GM15510 (cell line): ENCODE data around the gene RCSD1.

Source experiments
- POLR2A ChIP-seq: IDR thresholded peaks from 3 replicates; pipeline ENCODE4 v1.6.1; 2011; ENCODE audit warnings: borderline replicate concordance; ENCODE audit not compliant: insufficient read length; ENCODE audit errors: extremely low read depth

RCSD1 gene

DNA sequence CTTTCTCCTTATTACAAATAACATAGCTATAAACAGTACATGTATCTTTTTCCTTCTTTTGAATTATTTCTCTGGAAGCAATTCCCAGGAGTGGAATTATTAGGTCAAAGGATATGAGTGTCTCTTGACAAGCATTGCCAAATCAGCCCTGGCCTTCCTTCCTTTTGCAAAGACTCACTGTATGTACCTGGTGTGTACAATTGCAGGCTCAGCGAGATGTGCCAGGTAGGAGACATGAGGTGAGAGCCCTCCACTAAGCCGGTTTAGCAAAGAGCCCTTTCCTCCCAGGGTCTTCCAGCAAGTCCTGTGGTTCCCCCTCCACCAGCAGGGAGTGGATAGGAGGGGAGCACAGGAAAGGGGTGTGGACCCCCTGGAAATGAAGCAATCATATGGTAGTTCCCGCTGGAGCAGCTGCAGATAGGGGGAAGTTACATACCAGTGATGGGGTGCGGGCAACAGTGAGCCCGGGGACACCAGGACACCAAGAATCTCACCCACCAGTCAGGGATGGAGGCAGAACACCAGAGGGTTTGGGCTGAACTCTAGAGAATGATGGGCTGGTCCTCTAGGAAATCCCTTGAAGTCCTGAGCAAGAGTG is 18.3 kb downstream of the RCSD1 start:
- TF ChIP-seq POLR2A: no peak

DNA sequence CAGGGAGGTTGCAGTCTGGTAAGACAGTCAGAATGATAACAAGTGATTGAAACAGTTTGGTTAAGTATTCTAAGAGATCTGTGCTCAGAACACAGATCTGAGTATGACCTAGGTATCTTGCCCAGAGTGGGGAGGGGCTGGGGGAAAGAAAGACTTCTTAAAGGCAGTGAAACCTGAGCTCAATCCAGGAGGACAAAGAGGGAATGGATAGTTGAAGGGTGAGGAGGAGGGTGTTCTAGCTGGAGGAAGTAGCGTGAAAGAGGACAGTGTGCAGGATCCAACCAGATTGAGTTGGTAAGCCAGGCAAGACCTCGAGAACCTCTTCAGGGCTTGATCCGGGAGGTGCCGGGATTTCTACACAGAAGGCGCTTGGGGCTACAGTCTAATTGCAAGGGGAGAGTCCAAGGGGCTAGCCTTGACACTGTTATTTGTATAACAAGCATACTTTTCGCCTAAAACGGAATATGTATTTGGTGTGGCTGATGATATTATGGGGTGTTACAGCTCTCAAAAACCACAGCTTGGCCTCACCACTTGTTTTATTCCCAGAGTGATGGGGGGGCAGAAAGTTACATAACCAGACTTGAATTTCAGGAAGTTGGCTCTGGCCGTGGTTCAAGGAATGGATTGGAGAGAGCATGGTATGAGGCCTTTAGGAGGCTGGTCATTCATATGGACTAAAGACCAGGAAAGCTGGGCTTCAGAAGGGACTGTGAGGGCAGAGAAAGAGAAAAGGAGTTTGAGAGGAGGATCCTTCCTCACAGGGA is 19.1 kb downstream of the RCSD1 start:
- TF ChIP-seq POLR2A: no peak

DNA sequence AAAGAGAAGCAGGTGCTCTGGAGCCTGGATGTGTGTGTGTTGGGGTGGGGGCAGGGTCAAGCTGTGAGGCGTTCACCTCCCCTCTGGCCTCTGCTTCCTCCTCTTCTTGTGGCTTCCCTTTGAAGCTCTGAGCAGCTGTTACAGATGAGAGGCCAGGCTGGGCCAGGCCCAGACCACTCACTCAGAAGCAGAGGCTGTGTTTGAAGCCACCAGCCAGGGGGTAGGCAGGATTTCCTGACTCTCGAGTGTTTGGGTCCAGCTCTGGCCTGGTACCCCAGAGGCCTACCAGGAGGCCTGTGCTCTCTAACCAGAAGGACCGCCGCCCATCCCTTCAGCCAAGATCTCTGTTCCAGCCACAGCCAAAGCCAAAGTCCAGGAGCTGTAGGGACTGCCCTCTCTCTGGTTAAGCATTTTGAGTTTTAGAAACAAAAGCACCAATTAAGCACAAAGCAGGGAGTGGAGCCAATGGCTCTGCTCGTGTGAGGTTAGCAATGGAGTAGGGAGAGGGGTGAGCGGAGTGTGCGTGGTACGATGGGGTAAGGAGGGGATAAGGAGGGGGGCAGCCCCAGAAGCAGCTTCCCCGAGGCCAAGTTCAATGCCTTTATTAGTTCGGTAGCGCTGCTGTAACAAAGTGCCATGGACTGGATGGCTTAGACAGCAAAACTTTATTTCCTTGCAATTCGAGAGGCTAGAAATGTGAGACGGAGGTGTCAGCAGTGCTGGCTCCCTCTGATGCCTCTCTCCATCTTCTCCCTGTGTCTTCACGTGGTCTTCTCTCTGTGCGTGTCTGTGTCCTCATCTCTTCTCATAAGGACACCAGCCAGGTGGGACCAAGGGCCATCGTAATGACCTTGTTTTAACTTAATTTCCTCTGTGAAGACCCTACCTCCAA is 20.5 kb downstream of the RCSD1 start:
- no peak for TF ChIP-seq POLR2A

DNA sequence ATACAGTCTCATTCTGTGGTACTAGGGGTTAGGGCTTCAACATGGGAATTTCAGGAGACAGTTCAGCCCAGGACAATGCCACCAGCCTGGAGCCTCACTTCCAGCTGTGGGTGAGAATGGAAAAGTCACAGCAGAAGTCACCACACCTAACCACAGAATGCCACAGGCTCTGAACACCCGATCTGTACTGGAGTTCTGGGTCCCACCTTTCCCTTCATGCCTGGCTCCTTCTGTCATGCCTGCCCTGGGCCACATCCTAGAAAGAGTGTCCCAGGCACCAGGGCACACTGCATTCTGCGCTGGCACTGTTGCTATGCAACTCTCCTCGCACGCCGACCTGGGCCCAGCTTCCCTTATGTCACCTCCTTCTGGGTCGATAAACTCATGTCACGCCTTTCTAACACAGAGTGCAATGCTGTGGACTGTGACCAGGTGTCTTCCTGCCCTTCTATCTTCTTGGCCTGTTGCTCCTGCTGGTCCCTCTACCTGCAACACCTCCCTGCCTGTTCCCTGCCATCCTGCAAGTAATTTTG is 21.2 kb downstream of the RCSD1 start:
- no peak for TF ChIP-seq POLR2A

DNA sequence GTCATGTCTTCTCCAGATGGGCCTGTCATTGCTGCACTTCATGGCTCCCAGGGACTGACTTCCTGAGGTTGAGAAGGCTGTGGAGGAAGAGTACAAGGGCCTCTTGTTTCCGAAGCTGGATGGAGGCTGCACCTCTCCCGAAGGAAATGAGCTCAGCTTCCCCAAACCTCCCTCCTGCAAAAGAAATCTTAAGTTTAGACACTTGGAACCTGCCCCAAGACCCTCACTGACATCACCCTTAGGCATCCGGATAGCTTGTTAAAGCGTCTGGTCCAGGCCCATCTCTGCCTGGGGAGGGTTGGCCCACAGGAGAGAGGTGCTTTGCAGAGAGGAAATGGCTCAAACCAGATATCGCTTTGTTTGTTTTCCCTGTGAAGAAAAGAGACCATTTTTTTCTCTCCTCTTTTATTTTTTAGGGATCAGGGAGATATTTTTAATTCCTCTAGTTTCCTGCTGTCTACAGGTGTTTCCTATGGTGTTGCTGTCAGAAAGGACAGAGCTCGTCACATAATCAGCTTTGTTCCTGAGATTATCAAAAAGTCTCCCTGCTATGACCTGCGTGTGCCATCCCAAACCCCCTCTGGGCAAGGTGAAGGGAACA is 25.0 kb downstream of the RCSD1 start:
- TF ChIP-seq POLR2A: no peak

DNA sequence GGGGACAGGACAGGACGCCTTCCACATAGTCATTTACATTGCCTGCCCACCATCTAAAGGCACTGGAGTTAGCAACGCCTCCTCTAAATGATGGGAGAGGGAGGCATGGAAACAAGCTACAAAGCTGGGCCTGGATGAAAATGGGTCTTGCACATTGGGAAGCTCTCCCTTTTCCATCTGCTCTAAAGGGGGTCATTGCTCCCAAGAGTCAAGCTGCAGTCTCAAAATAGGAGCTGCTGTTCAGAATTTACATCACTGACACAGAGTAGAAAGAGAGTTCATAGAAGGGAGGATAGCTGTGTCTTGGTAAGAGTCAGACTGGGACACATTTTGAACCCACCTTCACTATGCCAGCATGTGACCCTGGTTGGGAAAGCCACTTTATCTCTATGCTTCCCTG is 26.6 kb downstream of the RCSD1 start:
- no peak for TF ChIP-seq POLR2A

DNA sequence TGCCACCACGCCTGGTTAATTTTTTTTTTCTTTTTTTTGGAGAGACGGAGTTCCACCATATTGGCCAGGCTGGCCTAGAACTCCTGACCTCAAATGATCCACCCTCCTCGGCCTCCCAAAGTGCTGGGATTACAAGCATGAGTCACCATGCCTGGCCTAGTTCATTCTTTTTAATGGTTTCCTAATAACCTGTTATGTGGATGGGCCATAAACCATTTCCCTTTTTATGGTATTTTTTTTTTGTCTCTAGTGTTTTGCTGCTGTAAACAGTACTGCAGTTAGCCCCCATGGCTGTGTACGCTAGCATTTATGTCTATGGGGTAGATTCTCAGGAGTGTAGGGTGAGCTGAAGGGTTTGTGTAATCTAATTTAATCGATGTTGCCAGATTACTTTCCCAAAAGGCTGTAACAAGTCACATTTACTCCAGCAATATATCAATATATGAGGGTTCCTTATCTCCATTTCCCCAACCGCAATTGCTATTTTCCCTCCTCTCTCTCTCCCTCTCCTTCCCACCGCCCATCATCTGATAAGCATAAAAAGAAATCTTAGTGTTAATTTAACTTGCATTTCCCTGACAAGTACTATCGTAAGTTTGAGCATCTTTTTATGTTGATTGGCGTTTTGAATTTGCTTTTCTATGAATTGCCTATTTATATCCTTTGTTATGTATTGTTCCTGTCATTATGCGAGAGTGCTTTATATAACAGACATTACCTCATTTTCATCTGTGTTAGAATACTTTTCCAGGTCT is 28.7 kb downstream of the RCSD1 start:
- TF ChIP-seq POLR2A: no peak

DNA sequence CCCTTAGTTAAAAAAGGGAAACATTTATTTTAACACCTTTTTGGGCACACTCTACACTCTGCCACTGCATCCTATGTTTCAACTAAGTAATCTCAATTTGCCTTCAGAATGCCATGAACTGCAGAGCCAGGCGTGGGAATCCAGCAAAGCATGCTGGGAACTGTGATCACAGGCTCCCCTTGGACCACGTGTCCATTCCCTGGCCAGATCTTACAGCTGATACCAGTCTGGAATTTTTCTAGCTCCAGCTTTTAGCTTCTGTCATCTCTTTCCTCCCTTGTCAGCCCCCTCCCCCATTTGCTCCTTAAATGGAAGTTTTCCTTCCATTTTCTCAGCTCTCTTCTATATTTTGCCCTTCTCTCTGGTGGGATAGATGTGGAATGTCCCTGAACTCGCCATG is 29.4 kb downstream of the RCSD1 start:
- TF ChIP-seq POLR2A: no peak

DNA sequence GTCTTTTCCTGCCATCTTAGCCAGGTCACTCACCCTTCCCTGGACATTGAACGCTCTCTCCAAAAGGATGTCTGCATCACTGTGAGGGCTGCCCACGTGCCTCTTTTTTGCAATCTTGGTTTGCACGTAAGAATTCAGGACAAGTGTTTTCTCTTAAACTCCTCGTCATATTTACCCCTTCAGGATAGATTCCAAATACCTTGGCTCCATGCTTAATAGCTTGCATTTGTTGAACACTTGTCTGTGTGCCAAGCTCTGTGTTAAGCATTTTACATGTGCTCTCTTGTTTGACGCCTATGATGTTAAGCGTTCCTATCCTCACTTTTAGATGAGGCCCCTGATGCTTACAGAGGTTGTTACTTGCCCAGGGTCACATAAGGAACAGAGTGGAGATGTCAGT is 29.8 kb downstream of the RCSD1 start:
- no peak for TF ChIP-seq POLR2A

DNA sequence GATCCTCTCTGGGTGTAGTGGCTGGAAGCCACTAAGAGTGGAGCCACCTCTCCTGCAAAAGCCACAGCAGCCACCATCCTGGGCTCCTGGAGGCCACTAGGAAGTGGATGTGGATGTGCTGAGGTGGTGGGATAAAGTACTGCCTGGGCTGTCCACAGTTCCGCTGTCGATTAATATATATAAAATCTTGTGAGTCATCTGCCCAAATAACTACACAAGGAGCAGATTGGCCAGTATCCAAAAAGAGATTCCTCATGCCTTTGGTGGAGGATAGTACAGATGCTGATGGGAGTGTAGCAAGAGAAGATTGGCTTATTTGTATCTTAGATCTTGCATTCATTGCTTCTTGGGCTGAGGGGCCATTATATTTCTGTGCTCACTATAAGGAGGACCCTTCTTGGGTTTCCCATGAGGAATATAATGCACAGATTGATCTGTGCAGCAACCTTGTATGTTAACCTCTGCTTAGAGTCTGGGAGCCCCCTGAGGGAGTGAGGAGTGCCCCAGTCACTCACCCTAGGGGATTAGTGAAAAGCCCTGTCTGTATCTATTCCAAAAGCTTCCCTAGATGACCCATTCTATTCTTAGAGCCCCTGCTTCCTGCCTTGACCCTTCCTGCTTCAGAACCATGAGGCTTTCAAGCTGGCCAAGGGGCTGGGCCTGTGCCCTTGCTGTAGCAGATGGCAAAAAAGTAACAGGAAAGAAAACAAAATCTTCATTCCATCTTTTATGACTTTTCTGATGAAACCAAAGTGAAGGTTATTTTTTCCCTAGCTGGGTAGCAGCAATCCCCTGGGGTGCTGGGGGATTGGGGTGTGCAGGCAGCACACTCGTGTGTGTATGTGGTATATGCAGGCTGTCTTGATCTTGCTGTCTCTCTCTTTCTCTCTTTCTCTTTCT is 31.7 kb downstream of the RCSD1 start:
- no peak for TF ChIP-seq POLR2A

DNA sequence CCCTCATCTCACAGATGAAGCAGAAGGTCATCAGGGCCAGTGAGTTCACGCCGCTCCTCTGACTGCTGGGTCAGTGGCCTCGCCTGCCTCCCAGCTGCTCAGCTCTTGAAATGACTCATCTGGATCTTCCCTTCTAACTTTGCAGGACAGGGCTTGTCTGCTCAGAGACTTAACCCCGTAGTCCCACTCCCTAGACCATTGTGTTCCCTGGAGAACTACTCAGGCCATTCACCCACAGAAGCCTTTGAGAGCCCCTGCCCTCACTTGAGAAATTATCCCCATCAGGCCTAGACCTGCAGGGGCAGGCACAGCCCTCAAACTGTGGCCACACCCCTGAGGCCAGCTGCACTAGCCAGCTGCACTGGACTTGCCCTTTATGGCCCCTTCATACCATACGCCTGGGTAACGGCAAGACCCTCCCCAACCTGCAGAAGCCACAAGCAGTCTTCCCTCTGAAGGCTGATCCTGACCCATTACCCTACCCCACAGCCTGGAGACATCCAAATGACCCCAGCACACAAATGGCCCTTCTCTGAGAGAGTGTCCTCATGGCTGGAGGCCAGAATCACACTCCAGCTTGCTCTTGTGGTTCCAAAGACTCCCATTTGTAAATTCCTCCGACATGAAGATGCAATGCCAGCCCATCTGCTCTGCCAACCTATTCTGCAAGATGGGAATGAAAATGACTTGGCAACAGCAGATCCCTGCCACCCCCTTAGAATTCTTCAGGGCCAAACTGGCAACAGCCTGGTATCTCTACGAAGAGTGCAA is 33.2 kb downstream of the RCSD1 start:
- no peak for TF ChIP-seq POLR2A

DNA sequence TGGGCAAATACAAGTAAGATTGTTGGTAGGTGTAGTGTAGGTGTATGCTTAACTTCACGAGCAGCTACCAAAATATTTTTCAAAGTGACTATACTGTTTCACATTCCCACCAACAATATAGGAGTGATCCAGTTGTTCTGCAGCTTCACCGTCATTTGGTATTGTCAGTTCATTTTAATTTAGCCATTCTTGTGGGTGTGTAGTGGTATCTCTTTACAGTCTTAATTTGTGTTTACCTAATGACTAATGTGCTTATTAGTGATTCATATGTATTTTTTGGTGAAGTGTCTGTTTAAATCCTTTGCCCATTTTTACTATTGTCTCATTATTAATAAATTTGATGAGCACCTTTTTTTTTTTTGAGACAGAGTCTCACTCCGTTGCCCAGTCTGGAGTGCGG is 35.4 kb downstream of the RCSD1 start:
- TF ChIP-seq POLR2A: no peak
